Measurements from ENCODE around the gene RNASEH2A.

GRCh38 chr19:12786952-12787351 lies 19.4 kb upstream of the RNASEH2A start:
- TF ChIP-seq EZH2 (IDR thresholded peaks at IDR 0.05; ENCODE audit: insufficient read depth, poor library complexity, severe bottlenecking) (no peak), EZH2phosphoT487 (IDR thresholded peaks at IDR 0.05; ENCODE audit: insufficient read depth, low read depth) (no peak)
